SK-N-DZ (cell line): ENCODE results near the gene PVALEF.

ENCODE experiments used
- DNase-seq: peaks from one replicate; pipeline ENCODE4 v3.0.0-alpha.2; 2015; ENCODE audit warnings: low spot score

PVALEF gene

GRCh38 chr17:81182596-81182995 is 17.3 kb downstream of the PVALEF start:
- no peak for DNase-seq

- no peak for DNase-seq
These were observed 18.0 kb downstream of the PVALEF start for GRCh38 chr17:81183316-81183715.

GRCh38 chr17:81183807-81184206 is 18.5 kb downstream of the PVALEF start:
- no peak for DNase-seq

GRCh38 chr17:81184555-81184954 is 19.2 kb downstream of the PVALEF start:
- DNase-seq = peak; percentile 69

- no peak for DNase-seq
These were observed 20.9 kb downstream of the PVALEF start for GRCh38 chr17:81186203-81186602.

GRCh38 chr17:81187120-81187519 is 21.8 kb downstream of the PVALEF start:
- DNase-seq = no peak

- DNase-seq = no peak
These were observed 22.5 kb downstream of the PVALEF start for GRCh38 chr17:81187586-81188490.

- no peak for DNase-seq
These were observed 23.2 kb downstream of the PVALEF start for GRCh38 chr17:81188491-81188840.

- DNase-seq = no peak
These were observed 23.7 kb downstream of the PVALEF start for GRCh38 chr17:81189016-81189415.

- no peak for DNase-seq
These were observed 24.6 kb downstream of the PVALEF start for GRCh38 chr17:81189670-81190530.

GRCh38 chr17:81190591-81190990 is 25.3 kb downstream of the PVALEF start:
- no peak for DNase-seq

GRCh38 chr17:81191116-81191515 is 25.8 kb downstream of the PVALEF start:
- DNase-seq = no peak

- DNase-seq = no peak
These were observed 26.3 kb downstream of the PVALEF start for GRCh38 chr17:81191646-81192045.

GRCh38 chr17:81192386-81193050 is 27.2 kb downstream of the PVALEF start:
- no peak for DNase-seq

GRCh38 chr17:81193051-81193410 is 27.7 kb downstream of the PVALEF start:
- no peak for DNase-seq

GRCh38 chr17:81193470-81194224 is 28.3 kb downstream of the PVALEF start:
- DNase-seq = peak; percentile 72

GRCh38 chr17:81194225-81194760 is 29.0 kb downstream of the PVALEF start:
- DNase-seq = no peak

- no peak for DNase-seq
These were observed 29.9 kb downstream of the PVALEF start for GRCh38 chr17:81194941-81195901.

GRCh38 chr17:81195941-81196495 is 30.7 kb downstream of the PVALEF start:
- no peak for DNase-seq
